Measurements from ENCODE around the gene ITPR2.
"Not testable (repeated sequence)": the region's sequence is repeated elsewhere in the genome, so short reads cannot be mapped to it uniquely, and the experiment has no call there.

ITPR2 gene

GRCh38 chr12:26318661-26319068, 514.3 kb downstream of the ITPR2 start:
- peaks cover 25% of the 10 kb centered on the region for H3K4me1 ChIP-seq (ENCODE audit: insufficient read depth, poor library complexity, severe bottlenecking)
- H3K27me3 ChIP-seq (ENCODE audit: insufficient read depth, poor library complexity, severe bottlenecking): no peaks in the 10 kb centered on the region
- ATAC-seq (ENCODE audit: low read depth) (peak; percentile 68), DNase-seq (ENCODE audit: low spot score) (peak; percentile 53)
- TF ChIP-seq CTCF (IDR thresholded peaks at IDR 0.05; ENCODE audit: poor library complexity, severe bottlenecking): no peak
- H3K27ac ChIP-seq (ENCODE audit: poor library complexity, severe bottlenecking): peak overlapping the region; percentile 89
- no peaks in the 10 kb centered on the region for H3K9me3 ChIP-seq (ENCODE audit: severe bottlenecking)
- H3K4me3 ChIP-seq (ENCODE audit: severe bottlenecking): no peak overlapping the region
- no peaks in the 10 kb centered on the region for H3K36me3 ChIP-seq (ENCODE audit: low read depth)

GRCh38 chr12:26317942-26318575, 514.9 kb downstream of the ITPR2 start:
- H3K4me3 ChIP-seq (ENCODE audit: severe bottlenecking): no peak overlapping the region
- H3K36me3 ChIP-seq (ENCODE audit: low read depth): no peaks in the 10 kb centered on the region
- peak overlapping the region; percentile 89 for H3K27ac ChIP-seq (ENCODE audit: poor library complexity, severe bottlenecking)
- DNase-seq (ENCODE audit: low spot score) (no peak), ATAC-seq (ENCODE audit: low read depth) (peak; percentile 83)
- H3K9me3 ChIP-seq (ENCODE audit: severe bottlenecking): no peaks in the 10 kb centered on the region
- H3K4me1 ChIP-seq (ENCODE audit: insufficient read depth, poor library complexity, severe bottlenecking): peaks cover 25% of the 10 kb centered on the region
- no peak for TF ChIP-seq CTCF (IDR thresholded peaks at IDR 0.05; ENCODE audit: poor library complexity, severe bottlenecking)
- no peaks in the 10 kb centered on the region for H3K27me3 ChIP-seq (ENCODE audit: insufficient read depth, poor library complexity, severe bottlenecking)

- not testable (repeated sequence) for H3K36me3 ChIP-seq (ENCODE audit: low read depth); ATAC-seq (ENCODE audit: low read depth); DNase-seq (ENCODE audit: low spot score); H3K4me3 ChIP-seq (ENCODE audit: severe bottlenecking); H3K9me3 ChIP-seq (ENCODE audit: severe bottlenecking); H3K27ac ChIP-seq (ENCODE audit: poor library complexity, severe bottlenecking); H3K27me3 ChIP-seq (ENCODE audit: insufficient read depth, poor library complexity, severe bottlenecking)
- H3K4me1 ChIP-seq (ENCODE audit: insufficient read depth, poor library complexity, severe bottlenecking): peaks cover 16% of the 10 kb centered on the region
These were observed 518.9 kb downstream of the ITPR2 start for GRCh38 chr12:26314103-26314502.

GRCh38 chr12:26310489-26310888, 522.5 kb downstream of the ITPR2 start:
- not testable (repeated sequence) for H3K36me3 ChIP-seq (ENCODE audit: low read depth); H3K27me3 ChIP-seq (ENCODE audit: insufficient read depth, poor library complexity, severe bottlenecking)

GRCh38 chr12:26309634-26310033, 523.4 kb downstream of the ITPR2 start:
- no peaks in the 10 kb centered on the region for H3K4me1 ChIP-seq (ENCODE audit: insufficient read depth, poor library complexity, severe bottlenecking)
- H3K27ac ChIP-seq (ENCODE audit: poor library complexity, severe bottlenecking): no peak overlapping the region
- H3K27me3 ChIP-seq (ENCODE audit: insufficient read depth, poor library complexity, severe bottlenecking): no peaks in the 10 kb centered on the region
- no peak for DNase-seq (ENCODE audit: low spot score)
- H3K36me3 ChIP-seq (ENCODE audit: low read depth): no peaks in the 10 kb centered on the region
- no peaks in the 10 kb centered on the region for H3K9me3 ChIP-seq (ENCODE audit: severe bottlenecking)
- no peak for ATAC-seq (ENCODE audit: low read depth)
- no peak overlapping the region for H3K4me3 ChIP-seq (ENCODE audit: severe bottlenecking)
- TF ChIP-seq CTCF (IDR thresholded peaks at IDR 0.05; ENCODE audit: poor library complexity, severe bottlenecking): peak; percentile 11

More at GRCh38 chr12:26310489-26310888, 522.5 kb downstream of the ITPR2 start:
- H3K4me3 ChIP-seq (ENCODE audit: severe bottlenecking); H3K9me3 ChIP-seq (ENCODE audit: severe bottlenecking); H3K4me1 ChIP-seq (ENCODE audit: insufficient read depth, poor library complexity, severe bottlenecking); ATAC-seq (ENCODE audit: low read depth); DNase-seq (ENCODE audit: low spot score); H3K27ac ChIP-seq (ENCODE audit: poor library complexity, severe bottlenecking): not testable (repeated sequence)

- ATAC-seq (ENCODE audit: low read depth) (no peak), DNase-seq (ENCODE audit: low spot score) (no peak)
- no peak for TF ChIP-seq CTCF (IDR thresholded peaks at IDR 0.05; ENCODE audit: poor library complexity, severe bottlenecking)
- Histone ChIP-seq H3K4me1 (ENCODE audit: insufficient read depth, poor library complexity, severe bottlenecking) (no peaks in the 10 kb centered on the region), H3K4me3 (ENCODE audit: severe bottlenecking) (no peak overlapping the region), H3K27ac (ENCODE audit: poor library complexity, severe bottlenecking) (no peak overlapping the region), H3K9me3 (ENCODE audit: severe bottlenecking) (no peaks in the 10 kb centered on the region), H3K27me3 (ENCODE audit: insufficient read depth, poor library complexity, severe bottlenecking) (no peaks in the 10 kb centered on the region), H3K36me3 (ENCODE audit: low read depth) (no peaks in the 10 kb centered on the region)
These were observed 528.7 kb downstream of the ITPR2 start for GRCh38 chr12:26304273-26304672.
